GM19372 (cell line): Measurements from ENCODE around the gene TLCD3B.

Source experiments
- ATAC-seq: cut with Tn5 transposase; IDR thresholded peaks from one replicate; pipeline ENCODE4 v1.9.1; 2021; ENCODE audit warnings: mild to moderate bottlenecking, low read depth, moderate library complexity; ENCODE audit not compliant: unreplicated experiment

The TLCD3B gene

DNA sequence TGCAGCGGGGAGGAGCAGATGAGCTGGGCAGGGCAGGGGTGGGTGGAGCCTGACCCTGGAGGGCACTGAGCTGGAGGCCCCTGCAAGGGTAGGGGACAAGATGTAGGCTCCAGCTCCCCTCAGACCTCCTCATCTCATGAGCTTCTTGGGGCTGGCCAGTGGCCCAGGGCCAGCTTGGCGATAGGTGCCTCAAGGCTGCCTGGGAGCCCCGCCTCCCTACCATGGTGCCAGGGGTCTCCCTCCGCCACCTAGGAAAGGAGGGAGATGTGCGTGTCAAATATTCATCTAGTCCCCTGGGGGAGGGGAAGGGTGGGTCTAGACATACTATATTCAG lies 39.5 kb downstream of the TLCD3B start:
- no peak for ATAC-seq

- no peak for ATAC-seq
Measured at GRCh38 chr16:29990883-29991570, 40.0 kb downstream of the TLCD3B start.

DNA sequence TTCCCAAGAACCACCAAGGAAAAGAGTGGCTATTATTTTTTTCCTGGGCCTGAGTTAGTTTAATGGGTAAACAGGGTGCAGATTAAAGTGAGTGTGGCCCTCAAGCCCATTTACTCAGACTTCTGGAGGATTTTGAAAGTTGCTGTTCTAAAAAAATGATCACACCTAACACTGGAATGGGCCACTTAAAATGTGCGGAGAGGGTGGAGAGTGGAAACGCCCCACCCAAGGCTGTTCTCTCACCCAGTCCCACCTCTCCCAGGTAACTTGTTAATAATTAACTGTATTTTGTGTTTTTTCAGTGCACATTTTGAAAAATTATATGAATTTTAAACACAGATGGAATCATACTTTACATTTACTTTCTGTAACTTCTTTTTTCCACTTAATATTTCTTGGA lies 41.0 kb downstream of the TLCD3B start:
- no peak for ATAC-seq

DNA sequence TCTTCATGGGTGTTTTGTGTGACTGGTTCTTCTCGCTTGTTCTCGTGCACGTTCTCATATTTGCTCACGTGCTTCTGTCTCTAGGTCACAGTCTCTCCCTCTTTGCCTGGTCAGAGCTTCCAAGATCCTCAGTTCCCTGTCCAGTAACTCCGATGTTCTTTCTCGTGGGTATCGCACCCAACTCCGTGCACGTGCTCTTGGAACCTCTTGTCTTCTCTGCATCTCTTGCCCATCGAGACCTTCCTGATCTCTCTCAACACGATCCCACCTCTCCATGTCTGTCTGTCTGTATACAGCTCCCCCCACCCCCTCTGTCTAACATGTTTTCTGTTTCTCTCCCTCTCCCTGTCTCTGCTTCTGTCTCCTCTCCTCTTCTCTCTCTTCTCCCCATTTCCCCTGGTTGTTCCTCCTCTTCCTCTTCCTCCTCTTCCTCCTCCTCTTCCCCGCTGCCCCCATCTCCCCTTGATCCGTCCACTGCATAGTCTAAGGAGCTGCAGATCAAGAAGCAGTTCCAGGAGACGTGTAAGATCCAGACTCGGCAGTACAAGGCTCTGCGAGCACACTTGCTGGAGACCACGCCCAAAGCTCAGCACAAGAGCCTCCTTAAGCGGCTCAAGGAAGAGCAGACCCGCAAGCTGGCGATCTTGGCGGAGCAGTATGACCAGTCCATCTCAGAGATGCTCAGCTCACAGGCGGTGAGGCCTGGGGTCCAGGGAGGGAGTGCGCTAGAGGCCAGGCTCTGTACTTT lies 41.8 kb downstream of the TLCD3B start:
- ATAC-seq: no peak

- ATAC-seq: no peak
Measured at GRCh38 chr16:29988346-29989075, 42.6 kb downstream of the TLCD3B start.

DNA sequence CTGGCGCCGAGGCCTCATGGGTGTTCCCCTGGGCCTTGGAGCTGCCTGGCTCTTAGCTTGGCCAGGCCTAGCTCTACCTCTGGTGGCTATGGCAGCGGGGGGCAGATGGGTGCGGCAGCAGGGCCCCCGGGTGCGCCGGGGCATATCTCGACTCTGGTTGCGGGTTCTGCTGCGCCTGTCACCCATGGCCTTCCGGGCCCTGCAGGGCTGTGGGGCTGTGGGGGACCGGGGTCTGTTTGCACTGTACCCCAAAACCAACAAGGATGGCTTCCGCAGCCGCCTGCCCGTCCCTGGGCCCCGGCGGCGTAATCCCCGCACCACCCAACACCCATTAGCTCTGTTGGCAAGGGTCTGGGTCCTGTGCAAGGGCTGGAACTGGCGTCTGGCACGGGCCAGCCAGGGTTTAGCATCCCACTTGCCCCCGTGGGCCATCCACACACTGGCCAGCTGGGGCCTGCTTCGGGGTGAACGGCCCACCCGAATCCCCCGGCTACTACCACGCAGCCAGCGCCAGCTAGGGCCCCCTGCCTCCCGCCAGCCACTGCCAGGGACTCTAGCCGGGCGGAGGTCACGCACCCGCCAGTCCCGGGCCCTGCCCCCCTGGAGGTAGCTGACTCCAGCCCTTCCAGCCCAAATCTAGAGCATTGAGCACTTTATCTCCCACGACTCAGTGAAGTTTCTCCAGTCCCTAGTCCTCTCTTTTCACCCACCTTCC lies 43.5 kb downstream of the TLCD3B start:
- no peak for ATAC-seq

DNA sequence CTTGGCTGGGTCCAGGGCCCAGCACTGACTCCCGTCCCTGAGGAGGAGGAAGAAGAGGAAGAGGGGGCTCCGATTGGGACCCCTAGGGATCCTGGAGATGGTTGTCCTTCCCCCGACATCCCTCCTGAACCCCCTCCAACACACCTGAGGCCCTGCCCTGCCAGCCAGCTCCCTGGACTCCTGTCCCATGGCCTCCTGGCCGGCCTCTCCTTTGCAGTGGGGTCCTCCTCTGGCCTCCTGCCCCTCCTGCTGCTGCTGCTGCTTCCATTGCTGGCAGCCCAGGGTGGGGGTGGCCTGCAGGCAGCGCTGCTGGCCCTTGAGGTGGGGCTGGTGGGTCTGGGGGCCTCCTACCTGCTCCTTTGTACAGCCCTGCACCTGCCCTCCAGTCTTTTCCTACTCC lies 44.1 kb downstream of the TLCD3B start:
- no peak for ATAC-seq

GRCh38 chr16:29986231-29986630 lies 44.8 kb downstream of the TLCD3B start:
- ATAC-seq: no peak

DNA sequence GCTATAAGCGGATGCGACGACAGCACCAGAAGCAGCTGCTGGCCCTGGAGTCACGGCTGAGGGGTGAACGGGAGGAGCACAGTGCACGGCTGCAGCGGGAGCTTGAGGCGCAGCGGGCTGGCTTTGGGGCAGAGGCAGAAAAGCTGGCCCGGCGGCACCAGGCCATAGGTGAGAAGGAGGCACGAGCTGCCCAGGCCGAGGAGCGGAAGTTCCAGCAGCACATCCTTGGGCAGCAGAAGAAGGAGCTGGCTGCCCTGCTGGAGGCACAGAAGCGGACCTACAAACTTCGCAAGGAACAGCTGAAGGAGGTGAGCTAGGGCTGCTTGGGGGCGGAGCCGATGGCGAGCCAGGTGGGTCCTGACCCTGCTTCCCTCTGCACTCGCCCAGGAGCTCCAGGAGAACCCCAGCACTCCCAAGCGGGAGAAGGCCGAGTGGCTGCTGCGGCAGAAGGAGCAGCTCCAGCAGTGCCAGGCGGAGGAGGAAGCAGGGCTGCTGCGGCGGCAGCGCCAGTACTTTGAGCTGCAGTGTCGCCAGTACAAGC lies 45.7 kb downstream of the TLCD3B start:
- no peak for ATAC-seq

GRCh38 chr16:29984764-29985147 lies 46.3 kb downstream of the TLCD3B start:
- no peak for ATAC-seq

- ATAC-seq: no peak
Measured at GRCh38 chr16:29984137-29984763, 46.8 kb downstream of the TLCD3B start.

DNA sequence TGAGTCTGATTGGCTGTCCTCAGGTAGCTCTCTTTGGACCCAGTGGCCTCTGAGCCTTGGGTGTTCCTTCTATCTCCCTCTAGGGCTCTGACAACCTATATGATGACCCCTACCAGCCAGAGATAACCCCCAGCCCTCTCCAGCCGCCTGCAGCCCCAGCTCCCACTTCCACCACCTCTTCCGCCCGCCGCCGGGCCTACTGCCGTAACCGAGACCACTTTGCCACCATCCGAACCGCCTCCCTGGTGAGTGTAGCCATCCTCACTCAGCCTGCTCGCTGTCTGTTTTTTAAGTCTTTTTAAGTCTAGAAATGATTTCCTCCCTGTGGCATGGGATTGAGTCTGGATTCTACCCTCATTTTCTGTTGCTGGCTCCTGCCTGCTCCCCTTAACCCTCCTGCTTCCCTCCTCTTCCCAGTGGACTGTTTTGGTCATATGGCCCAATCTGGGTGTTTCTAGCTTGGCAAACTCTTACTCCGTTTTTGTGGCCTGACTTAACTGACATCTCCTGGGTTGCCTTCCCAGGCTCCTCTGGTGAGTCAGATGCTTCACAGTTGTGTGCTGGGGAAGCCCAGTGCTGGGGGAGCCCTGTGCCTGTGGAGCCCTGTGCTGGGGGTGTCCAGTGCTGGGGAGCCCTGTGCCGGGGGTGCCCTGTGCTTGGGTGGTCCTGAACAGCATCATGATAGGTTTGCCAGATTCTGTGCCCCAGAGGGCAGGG lies 47.5 kb downstream of the TLCD3B start:
- no peak for ATAC-seq

DNA sequence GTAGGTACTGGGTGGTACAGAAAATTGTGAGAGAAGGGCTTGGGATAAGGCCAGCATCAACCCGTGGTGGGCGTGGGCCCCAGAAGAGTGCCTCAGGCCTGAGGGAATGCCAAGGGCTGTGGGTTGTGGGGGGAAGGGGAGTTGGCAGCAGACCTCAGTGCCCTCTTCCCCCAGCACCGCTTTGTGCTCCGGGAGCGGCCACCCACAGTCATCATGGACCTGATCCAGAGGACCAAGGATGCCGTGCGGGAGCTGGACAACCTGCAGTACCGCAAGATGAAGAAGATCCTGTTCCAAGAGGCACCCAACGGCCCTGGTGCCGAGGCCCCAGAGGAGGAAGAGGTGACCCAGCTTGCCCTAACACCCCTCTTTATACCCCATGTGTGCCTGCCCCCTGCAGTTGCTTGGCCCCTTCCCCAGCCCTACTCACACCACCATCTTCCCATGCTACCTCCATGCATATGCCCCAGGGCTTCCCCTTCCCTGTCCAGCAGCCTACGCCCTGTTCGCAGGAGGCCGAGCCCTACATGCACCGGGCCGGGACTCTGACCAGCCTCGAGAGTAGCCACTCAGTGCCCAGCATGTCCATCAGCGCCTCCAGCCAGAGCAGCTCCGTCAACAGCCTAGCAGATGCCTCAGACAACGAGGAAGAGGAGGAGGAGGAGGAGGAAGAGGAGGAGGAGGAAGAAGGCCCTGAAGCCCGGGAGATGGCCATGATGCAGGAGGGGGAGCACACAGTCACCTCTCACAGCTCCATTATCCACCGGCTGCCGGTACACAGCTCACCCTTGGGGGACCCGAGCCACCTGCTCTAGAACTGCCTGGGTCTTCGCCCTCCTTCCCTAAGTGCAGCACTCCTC lies 48.3 kb downstream of the TLCD3B start:
- no peak for ATAC-seq

GRCh38 chr16:29978564-29979270 lies 52.4 kb downstream of the TLCD3B start:
- no peak for ATAC-seq

DNA sequence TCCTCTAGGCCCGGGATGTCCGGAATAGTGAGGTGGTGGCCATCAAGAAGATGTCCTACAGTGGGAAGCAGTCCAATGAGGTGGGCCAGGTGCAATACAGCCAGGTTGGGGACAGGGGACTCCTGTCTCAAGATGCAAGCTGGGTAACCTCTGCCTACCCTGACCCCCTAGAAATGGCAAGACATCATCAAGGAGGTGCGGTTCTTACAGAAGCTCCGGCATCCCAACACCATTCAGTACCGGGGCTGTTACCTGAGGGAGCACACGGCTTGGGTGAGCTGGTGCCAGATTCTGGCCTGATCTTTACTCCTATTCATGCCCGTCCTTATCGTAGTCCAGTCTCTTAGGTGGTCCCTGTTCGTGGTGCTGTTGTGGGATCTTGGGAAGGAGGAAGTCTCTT lies 53.0 kb downstream of the TLCD3B start:
- ATAC-seq: no peak

GRCh38 chr16:29977063-29977825 lies 53.8 kb downstream of the TLCD3B start:
- no peak for ATAC-seq

DNA sequence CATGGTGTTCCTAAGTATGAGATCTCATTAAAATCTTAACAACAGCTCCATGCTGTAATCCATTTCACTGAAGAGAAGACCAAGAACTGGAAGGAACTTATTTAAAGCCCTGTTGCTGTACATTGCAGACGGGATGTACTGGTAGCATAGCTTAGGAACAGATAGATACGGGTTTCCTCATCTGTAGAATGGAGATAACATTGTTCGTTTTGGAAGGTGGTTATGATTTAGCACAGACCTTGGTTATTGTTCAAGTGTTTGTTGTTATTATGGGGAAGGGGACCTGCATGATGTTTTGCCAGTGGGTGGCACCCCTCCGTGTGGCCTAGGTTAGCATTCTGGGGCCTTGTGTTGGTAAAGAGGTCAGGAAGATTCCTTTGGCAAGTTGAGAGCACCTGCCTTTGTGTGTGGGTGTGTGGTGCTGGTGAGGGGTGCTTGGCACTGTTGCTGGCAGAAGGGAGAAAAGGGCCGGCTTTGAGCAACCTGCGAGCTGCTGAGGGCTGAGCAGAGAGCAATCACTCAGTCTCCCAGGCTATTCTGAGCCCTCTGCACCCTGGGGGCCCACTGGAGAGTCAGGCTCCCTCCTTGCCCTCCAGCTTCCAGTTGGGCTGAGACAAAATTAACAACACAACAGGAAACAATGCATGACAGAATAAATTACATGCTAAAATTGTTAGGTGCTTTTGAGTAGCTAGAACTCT lies 55.1 kb downstream of the TLCD3B start:
- ATAC-seq: no peak
